Body of pancreas (tissue), 4 donors: Measurements from ENCODE around the gene PDLIM7.

ENCODE experiments used
- CTCF ChIP-seq, 7 experiments: fragments of 450-650 bp in 4 of 7; fragments of 200-600 bp in 3 of 7; sonication (generic) in 3 of 7; IDR thresholded peaks; one replicate each; pipeline ENCODE4 v1.5.1; 2016 to 2019; ENCODE audit warnings: antibody characterized with exemption in 7 of 7
- POLR2A ChIP-seq, 3 donors: fragments of 450-650 bp; IDR thresholded peaks; one replicate each; pipeline ENCODE4 v1.6.1; 2016; ENCODE audit warnings: antibody characterized with exemption in 3 of 3, mild to moderate bottlenecking in 2 of 3

- TF ChIP-seq CTCF (IDR thresholded peaks at IDR 0.05) (no peak), POLR2A (IDR thresholded peaks at IDR 0.05) (no peak)
These were observed 25.6 kb downstream of the PDLIM7 start for GRCh38 chr5:177471610-177472356.
